OCI-LY3 (cell line): Measurements from ENCODE around the gene OXA1L.

ENCODE experiments used
- H2AFZ ChIP-seq: fragments of 200-600, 300-600 bp; shearing (Covaris generic); 2 replicates; pipeline ENCODE4 v1.6.0; 2014; ENCODE audit warnings: antibody characterized with exemption, low read depth, low read length
- H3K27ac ChIP-seq: fragments of 200-600, 300-600 bp; sonication (generic); 2 replicates; pipeline ENCODE4 v1.5.1; 2014; ENCODE audit warnings: mild to moderate bottlenecking, low read length, moderate library complexity, mixed read lengths
- H3K27me3 ChIP-seq: fragments of 200-600, 300-600 bp; sonication (generic); 2 replicates; pipeline ENCODE4 v1.6.1; 2014; ENCODE audit warnings: low read depth, low read length, mixed read lengths
- H3K36me3 ChIP-seq: fragments of 200-600, 300-600 bp; sonication (generic); replicated peaks from 2 replicates; pipeline ENCODE3; 2014; ENCODE audit warnings: low read depth, low read length, mixed read lengths
- H3K4me1 ChIP-seq: fragments of 300-600, 200-600 bp; sonication (generic); 2 replicates; pipeline ENCODE4 v1.6.1; 2014; ENCODE audit warnings: low read length, mixed read lengths
- H3K4me2 ChIP-seq: fragments of 200-600, 300-600 bp; sonication (generic); 2 replicates; pipeline ENCODE4 v1.6.1; 2014; ENCODE audit warnings: low read length, mixed read lengths
- H3K4me3 ChIP-seq: fragments of 300-600, 200-600 bp; sonication (generic); 2 replicates; pipeline ENCODE4 v1.5.1; 2014; ENCODE audit warnings: antibody characterized with exemption, mild to moderate bottlenecking, low read length, moderate library complexity
- H3K79me2 ChIP-seq: fragments of 300-600, 200-600 bp; shearing (Covaris generic); 2 replicates; pipeline ENCODE4 v1.6.1; 2014; ENCODE audit warnings: mild to moderate bottlenecking, low read length, mixed read lengths
- H3K9ac ChIP-seq: fragments of 300-600, 200-600 bp; shearing (Covaris generic); 2 replicates; pipeline ENCODE4 v1.6.0; 2014; ENCODE audit warnings: mild to moderate bottlenecking, low read length, moderate library complexity
- H3K9me3 ChIP-seq: fragments of 200-600, 300-600 bp; shearing (Covaris generic); 2 replicates; pipeline ENCODE4 v1.6.1; 2014; ENCODE audit warnings: low read length, mixed read lengths; ENCODE audit not compliant: insufficient read depth
- H4K20me1 ChIP-seq: fragments of 200-600, 300-600 bp; sonication (generic); 2 replicates; pipeline ENCODE4 v1.6.1; 2016; ENCODE audit warnings: low read length, mixed read lengths; ENCODE audit not compliant: insufficient read depth
- CTCF ChIP-seq: fragments of 200-600, 300-600 bp; sonication (generic); IDR thresholded peaks from 2 replicates; pipeline ENCODE4 v1.5.1; 2014; ENCODE audit warnings: antibody characterized with exemption, low read length, low read depth
- EZH2phosphoT487 ChIP-seq: fragments of 200-600 bp; shearing (Covaris generic); IDR thresholded peaks from 2 replicates; pipeline ENCODE4 v1.6.1; 2018; ENCODE audit warnings: antibody characterized with exemption, mixed run types, low read depth

OXA1L gene

GRCh38 chr14:22813145-22813544 is 46.7 kb downstream of the OXA1L start:
- no peaks in the 10 kb centered on the region for H4K20me1 ChIP-seq
- no peak overlapping the region for H3K27ac ChIP-seq
- H2AFZ ChIP-seq = no peak overlapping the region
- no peak overlapping the region for H3K9ac ChIP-seq
- TF ChIP-seq EZH2phosphoT487 (no peak), CTCF (no peak)
- H3K4me3 ChIP-seq = no peak overlapping the region
- H3K79me2 ChIP-seq = no peaks in the 10 kb centered on the region
- no peaks in the 10 kb centered on the region for H3K36me3 ChIP-seq
- no peak overlapping the region for H3K4me2 ChIP-seq
- peaks cover 43% of the 10 kb centered on the region for H3K4me1 ChIP-seq
- H3K27me3 ChIP-seq = no peaks in the 10 kb centered on the region
- no peaks in the 10 kb centered on the region for H3K9me3 ChIP-seq

DNA sequence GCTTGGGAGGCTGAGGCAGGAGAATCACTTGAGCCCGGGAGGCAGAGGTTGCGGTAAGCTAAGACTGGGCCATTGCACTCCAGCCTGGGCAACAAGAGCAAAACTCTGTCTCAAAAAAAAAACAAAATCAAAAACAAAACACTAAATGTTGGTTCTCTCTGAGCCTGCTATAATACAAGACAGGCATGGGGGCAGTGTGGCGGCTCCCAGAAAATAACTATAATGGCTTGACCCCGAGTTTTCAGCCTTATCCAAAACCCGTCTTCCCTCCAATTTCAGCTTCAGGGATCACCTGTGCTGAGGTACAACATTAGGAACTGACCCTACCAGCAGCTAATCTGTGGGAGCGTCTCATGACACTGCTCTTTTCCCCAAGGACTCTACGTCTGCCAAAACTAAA is 47.9 kb downstream of the OXA1L start:
- Histone ChIP-seq H3K79me2 (no peaks in the 10 kb centered on the region), H2AFZ (no peak overlapping the region), H3K4me2 (no peak overlapping the region), H3K27me3 (no peaks in the 10 kb centered on the region), H3K4me3 (no peak overlapping the region), H3K9ac (no peak overlapping the region), H3K9me3 (no peaks in the 10 kb centered on the region), H3K36me3 (no peaks in the 10 kb centered on the region), H4K20me1 (no peaks in the 10 kb centered on the region), H3K27ac (no peak overlapping the region), H3K4me1 (peaks cover 45% of the 10 kb centered on the region)
- TF ChIP-seq EZH2phosphoT487 (no peak), CTCF (no peak)

DNA sequence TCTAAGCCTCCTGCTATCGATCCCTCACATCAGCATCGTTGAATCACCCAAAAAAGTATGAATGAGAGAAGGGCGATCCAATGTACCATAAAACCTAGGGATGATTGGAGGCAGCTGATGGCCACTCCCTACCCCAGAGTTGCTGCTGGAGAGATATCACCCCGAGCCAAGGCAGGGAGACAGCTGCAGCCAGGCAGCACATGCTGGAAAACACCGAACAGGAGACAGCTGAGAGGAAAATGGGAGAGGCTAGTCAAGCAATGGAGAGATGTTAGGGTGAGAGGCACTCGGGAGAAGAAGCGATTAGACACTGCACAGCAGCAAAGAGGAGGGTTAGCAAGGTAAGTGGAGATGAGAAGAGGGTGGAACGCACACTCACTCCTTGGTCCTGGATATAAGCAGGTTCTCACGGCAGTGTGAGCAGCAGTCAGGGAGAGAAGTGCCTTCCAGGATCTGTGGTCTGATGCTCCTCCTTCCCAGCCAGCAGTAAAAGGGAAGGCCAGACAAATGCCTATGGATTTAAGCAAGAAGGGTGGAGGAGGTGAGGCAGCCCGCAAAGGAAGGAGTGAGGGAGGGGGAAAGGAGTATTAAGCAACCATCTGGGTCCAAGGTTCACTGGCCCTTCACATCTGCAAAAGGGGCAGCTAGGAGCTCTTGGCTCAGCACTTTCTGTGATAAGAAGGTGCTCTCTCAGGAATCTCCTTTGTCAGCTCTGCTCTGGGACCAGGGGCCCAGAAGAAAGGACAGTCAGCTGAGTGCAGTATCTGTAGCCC is 48.6 kb downstream of the OXA1L start, which contains the start of gene SLC7A7:
TSS of gene SLC7A7 (minus strand) at position 495 of the 773 bp plus-strand sequence. CDS start 2,037 bp downstream, outside the sequence.
- Histone ChIP-seq H3K4me3 (peak within 1 kb of the TSS; percentile 21; the same call in 1 of the 2 replicates), H2AFZ (peak within 1 kb of the TSS; percentile 63), H3K4me1 (peaks cover 51% of the 10 kb centered on the region), H3K27ac (peak within 1 kb of the TSS; percentile 38), H3K4me2 (peak within 1 kb of the TSS; percentile 57), H3K27me3 (no peaks in the 10 kb centered on the region), H3K9ac (peak within 1 kb of the TSS; percentile 49), H3K9me3 (no peaks in the 10 kb centered on the region), H3K79me2 (no peaks in the 10 kb centered on the region), H4K20me1 (no peaks in the 10 kb centered on the region), H3K36me3 (no peaks in the 10 kb centered on the region)
- TF ChIP-seq EZH2phosphoT487 = no peak
- no peak for TF ChIP-seq CTCF

GRCh38 chr14:22819151-22819988 is 52.9 kb downstream of the OXA1L start:
- Histone ChIP-seq H4K20me1 (no peaks in the 10 kb centered on the region), H3K27me3 (no peaks in the 10 kb centered on the region), H3K4me2 (peak overlapping the region; percentile 21), H3K79me2 (no peaks in the 10 kb centered on the region), H3K9ac (no peak overlapping the region), H3K27ac (no peak overlapping the region), H3K36me3 (no peaks in the 10 kb centered on the region), H3K4me1 (peaks cover 35% of the 10 kb centered on the region), H2AFZ (no peak overlapping the region), H3K9me3 (no peaks in the 10 kb centered on the region), H3K4me3 (peak overlapping the region; percentile 16; the same call in 1 of the 2 replicates)
- no peak for TF ChIP-seq CTCF
- TF ChIP-seq EZH2phosphoT487 = no peak
